GM21526 (cell line): ENCODE measurements around the gene CXorf38.
"Not testable (repeated sequence)": the region's sequence is repeated elsewhere in the genome, so short reads cannot be mapped to it uniquely, and the experiment has no call there.

ENCODE experiments used
- ATAC-seq: cut with Tn5 transposase; IDR thresholded peaks from one replicate; pipeline ENCODE4 v1.9.1; 2021; ENCODE audit warnings: moderate library complexity; ENCODE audit not compliant: unreplicated experiment, low FRiP score

The CXorf38 gene

GRCh38 chrX:40632199-40632598, 15.2 kb downstream of the CXorf38 start:
- ATAC-seq: no peak

GRCh38 chrX:40628506-40628905, 18.9 kb downstream of the CXorf38 start:
- ATAC-seq: no peak

DNA sequence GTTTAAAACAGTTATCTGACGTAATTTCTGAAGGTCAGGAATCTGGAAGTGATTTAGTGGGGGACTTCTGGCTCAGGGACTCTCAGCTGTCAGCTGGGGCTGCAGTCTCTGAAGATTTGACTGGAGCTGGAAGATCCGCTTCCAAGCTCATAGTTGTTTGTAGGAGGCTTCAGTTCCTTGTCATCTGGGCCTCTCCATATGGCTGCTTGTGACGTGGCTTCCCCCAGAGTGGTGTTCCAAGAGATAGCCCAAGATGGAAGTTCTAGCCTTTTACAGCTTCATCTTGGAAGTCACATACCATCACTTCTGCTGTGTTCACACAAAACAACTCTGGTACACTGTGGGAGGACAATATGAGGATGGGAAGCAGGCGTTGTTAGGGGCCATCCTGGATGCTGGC, 22.1 kb downstream of the CXorf38 start:
- ATAC-seq: no peak

GRCh38 chrX:40623665-40624064, 23.7 kb downstream of the CXorf38 start:
- ATAC-seq: no peak

DNA sequence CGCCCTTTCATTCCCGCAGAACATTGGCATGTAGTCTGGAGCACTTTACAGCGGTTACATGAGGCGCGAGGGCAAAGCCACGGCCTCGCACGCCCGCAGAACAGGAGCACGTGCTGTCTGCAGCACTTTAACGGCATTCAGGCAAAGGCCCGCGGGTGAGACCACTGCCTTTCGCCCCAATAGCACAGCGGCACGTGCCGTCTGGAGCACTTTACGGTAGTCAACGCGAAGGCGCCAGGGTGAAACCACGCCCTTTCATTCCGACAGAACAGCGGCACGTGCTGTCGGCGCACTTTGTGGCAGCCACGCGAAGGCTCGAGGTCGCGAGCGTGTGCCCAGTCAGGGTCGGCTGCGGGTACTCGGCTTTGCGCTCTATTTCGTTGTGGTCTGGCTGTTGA, 24.2 kb downstream of the CXorf38 start, which contains the start of gene MPC1L:
Gene MPC1L (plus strand): TSS at position 290 of the 398 bp plus-strand sequence. CDS start 138 bp downstream, outside the sequence.
- no peak for ATAC-seq

- no peak for ATAC-seq
These were observed 24.8 kb downstream of the CXorf38 start for GRCh38 chrX:40622479-40623138.

DNA sequence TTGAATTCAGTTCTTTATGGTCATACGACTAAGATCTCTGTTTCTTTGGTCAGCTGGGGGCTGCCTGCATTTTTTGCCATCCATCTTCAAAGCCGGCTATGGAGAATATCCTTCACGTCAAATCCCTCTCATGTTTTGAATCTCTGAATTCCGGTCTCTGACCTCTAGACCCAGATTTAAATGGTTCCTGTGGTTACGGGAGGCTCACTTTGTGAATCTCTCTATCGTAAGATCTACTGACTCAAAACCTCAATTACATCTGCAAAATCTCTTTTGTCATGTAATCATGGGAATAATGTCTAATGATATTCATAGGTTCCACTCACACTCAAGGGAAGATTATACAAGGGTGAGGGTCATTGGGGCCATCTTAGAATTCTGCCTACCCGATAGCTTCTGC, 29.8 kb downstream of the CXorf38 start:
- no peak for ATAC-seq

GRCh38 chrX:40615976-40616375, 31.4 kb downstream of the CXorf38 start:
- ATAC-seq: no peak

GRCh38 chrX:40612511-40612910, 34.9 kb downstream of the CXorf38 start:
- ATAC-seq: no peak

DNA sequence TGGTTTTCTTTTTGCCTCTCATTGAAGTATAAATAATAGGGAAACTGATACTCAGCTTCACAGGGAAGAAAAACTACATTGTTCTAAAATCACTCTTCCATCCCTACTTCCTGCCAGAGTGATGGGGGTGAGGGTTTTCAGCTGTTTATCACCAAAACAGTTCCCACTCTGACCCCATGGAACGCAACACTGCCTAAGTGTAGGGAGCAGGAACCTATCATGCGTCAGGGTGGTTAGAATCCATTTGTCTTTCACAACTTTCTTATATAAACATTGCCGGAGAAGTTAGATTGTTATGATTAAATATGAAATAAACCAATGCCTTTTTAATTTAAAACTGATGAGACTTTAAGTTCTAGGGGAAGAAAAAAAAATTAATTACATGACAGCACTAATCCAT, 40.0 kb downstream of the CXorf38 start:
- no peak for ATAC-seq

- ATAC-seq: no peak
These were observed 43.9 kb downstream of the CXorf38 start for GRCh38 chrX:40603446-40603845.

DNA sequence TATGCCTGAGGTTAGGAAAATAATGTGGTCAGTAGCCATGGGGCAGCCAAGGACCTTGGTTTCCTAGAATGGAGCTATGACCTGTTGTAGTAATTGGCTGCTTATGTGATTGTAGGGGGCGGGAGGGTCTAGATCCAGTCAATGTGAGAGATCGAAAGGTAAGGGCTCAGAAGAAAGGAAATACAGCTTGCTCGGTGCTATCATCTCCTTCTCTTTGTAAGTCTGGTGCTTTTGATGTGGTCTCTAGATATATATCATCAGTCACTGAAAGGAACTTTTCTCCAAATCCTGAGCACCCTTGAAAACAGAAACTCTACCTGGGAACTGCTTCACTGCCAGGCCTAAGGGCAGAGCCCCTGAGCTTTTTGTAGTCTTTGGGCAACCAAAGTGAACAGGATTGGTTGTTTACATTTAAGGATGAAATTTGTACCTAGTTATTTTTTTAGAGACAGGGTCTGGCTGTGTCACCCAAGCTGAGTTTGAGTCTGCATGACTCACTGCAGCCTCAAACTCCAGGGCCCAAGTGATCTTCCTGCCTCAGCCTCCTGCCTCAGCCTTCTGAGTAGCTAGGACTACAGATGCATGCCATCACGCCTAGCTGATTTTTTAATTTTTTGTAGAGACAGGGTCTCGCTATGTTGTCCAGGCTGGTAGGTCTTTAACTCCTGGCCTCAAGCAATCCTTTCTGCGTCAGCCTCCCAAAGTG, 57.6 kb downstream of the CXorf38 start:
- ATAC-seq: not testable (repeated sequence)

DNA sequence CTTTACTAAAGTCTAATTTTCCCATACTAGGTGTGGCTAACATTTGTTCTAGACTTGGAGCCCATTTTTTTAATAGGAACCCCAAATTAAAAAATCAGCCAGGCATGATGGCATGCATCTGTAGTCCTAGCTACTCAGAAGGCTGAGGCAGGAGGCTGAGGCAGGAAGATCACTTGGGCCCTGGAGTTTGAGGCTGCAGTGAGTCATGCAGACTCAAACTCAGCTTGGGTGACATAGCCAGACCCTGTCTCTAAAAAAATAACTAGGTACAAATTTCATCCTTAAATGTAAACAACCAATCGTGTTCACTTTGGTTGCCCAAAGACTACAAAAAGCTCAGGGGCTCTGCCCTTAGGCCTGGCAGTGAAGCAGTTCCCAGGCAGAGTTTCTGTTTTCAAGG, 59.7 kb downstream of the CXorf38 start:
- not testable (repeated sequence) for ATAC-seq

- no peak for ATAC-seq
These were observed 64.5 kb downstream of the CXorf38 start for GRCh38 chrX:40582811-40583210.

- ATAC-seq: not testable (repeated sequence)
These were observed 65.2 kb downstream of the CXorf38 start for GRCh38 chrX:40582178-40582577.

- ATAC-seq: no peak
These were observed 65.9 kb downstream of the CXorf38 start for GRCh38 chrX:40581336-40581920.

DNA sequence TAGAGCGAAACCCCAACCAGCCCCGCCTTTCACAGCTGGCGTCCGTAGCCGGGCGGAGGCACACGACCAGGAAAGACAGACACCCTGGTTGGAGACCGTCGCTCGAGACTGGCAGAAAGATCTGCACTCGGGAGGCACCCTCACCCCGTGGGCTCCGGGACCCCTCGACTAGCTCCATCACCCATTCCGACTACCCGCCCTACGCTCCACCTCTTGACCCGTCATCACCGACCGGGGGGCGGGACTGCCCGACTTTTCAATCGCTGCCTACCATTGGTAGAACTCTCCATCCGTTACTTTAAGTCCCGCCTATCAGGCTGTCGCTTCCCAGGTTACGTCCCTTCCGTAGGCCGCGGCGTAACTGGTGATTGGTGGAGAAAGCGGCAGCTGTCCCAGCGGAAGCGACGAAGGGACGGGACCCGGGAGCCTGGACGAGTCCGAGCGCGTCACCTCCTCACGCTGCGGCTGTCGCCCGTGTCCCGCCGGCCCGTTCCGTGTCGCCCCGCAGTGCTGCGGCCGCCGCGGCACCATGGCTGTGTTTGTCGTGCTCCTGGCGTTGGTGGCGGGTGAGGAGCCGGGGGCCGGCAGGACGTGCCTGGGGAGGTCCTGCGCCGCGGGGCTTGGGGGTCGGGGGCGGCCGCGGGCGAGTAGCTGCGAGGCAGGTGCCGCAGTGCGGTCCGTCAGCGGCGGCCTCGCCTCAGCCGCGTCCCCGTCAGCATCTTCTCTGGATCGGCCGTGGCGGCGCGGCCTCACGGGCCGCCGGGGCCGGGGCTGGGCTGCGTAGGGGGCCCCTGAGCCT, 66.6 kb downstream of the CXorf38 start, which contains the start of gene ATP6AP2:
Gene ATP6AP2 (plus strand): TSS at position 434 of the 799 bp plus-strand sequence. CDS start 96 bp downstream, at position 530.
- peak; percentile 90 for ATAC-seq

DNA sequence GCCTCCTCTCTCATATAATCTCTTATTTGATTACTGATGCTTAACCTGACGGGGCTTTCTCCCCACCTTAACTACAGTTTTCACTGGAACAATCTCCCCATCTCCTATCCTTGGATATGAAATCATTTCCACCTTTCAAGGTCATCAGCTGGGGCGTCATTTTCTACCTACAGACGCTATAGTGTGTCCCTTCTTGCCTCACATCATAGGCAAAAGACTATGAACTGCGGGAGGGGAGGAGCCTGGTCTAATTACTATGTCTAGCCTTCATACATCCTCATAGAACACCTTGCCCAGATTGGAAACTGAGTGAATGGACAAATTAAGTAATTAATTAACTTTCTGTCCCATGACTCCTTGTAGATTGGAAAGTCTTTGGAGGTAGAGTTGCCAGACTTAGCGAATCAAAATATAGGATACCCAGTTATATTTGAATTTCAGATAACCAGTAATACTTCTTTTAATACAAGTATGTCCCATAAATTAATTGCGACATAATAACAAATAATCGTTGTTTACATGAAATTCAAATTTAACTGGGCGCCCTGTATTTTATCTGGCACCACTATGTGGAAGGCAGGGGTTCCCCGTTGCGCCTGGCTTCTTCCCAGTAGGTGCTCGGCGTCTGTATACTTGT, 67.3 kb downstream of the CXorf38 start:
- ATAC-seq: no peak

- no peak for ATAC-seq
These were observed 68.2 kb downstream of the CXorf38 start for GRCh38 chrX:40579141-40579540.

DNA sequence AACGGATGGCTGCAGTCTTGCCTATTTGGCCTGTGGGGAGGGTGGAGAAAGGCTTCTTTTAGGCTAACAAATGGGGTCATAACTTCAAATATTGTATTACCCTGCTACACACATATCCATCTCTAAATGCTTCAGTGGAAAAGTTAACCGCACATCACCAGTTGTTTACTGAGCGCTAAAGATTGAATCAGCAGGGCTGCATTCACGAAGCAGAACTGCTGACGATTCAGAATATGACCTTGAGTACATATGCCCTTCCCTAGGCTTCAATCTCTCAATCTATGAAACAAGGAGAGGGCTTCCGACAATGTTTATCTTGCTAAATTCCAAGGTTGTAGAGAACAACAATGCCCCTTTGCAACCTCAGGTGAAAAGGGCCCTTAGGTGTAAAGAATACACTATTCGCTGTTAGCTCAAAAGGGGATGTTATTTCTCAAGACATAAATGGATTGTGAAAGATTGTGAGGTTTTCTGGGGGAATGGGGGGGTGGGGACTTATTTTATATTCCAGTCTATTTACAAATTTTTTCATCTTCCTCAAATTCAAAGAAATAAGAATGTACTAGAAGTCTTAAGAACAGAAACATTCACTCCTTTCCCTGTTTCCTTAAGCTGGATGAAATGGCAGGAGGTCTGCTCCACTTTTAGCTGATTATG, 69.2 kb downstream of the CXorf38 start:
- ATAC-seq: no peak
